SU-DHL-6 (cell line): ENCODE data around the gene MINDY3.

Experiments
- H2AFZ ChIP-seq: fragments of 200-600 bp; sonication (generic); 2 replicates; pipeline ENCODE4 v1.6.1; 2014; ENCODE audit warnings: low read depth, mild to moderate bottlenecking, moderate library complexity, mixed read lengths, antibody characterized with exemption, low read length; ENCODE audit not compliant: severe bottlenecking
- H3F3A ChIP-seq: fragments of 200-600 bp; shearing (Covaris generic); 2 replicates; pipeline ENCODE4 v1.6.0; 2016; ENCODE audit warnings: antibody characterized with exemption, mild to moderate bottlenecking; ENCODE audit not compliant: insufficient read depth
- H3K27ac ChIP-seq: fragments of 200-600 bp; sonication (generic); 2 replicates; pipeline ENCODE4 v1.5.1; 2016; ENCODE audit warnings: low read depth, mild to moderate bottlenecking, low read length, moderate library complexity, mixed read lengths
- H3K27me3 ChIP-seq: fragments of 200-600 bp; sonication (generic), shearing (Covaris generic); 2 replicates; pipeline ENCODE4 v1.6.0; 2014; ENCODE audit warnings: mild to moderate bottlenecking, low read length
- H3K36me3 ChIP-seq: fragments of 200-600 bp; sonication (generic); 2 replicates; pipeline ENCODE4 v1.6.1; 2014; ENCODE audit warnings: mild to moderate bottlenecking, low read length, mixed read lengths
- H3K4me2 ChIP-seq: fragments of 300-600, 200-600 bp; shearing (Covaris generic), sonication (generic); 2 replicates; pipeline ENCODE4 v1.6.0; 2014; ENCODE audit warnings: low read length, low read depth, mild to moderate bottlenecking; ENCODE audit not compliant: poor library complexity, severe bottlenecking
- H3K4me3 ChIP-seq: fragments of 200-600 bp; sonication (generic); 2 replicates; pipeline ENCODE4 v1.5.1; 2014; ENCODE audit warnings: antibody characterized with exemption, low read length, mild to moderate bottlenecking, mixed read lengths; ENCODE audit not compliant: insufficient read depth, poor library complexity, severe bottlenecking
- H3K79me2 ChIP-seq: fragments of 200-600 bp; sonication (generic); 2 replicates; pipeline ENCODE4 v1.6.1; 2014; ENCODE audit warnings: mild to moderate bottlenecking, low read length, moderate library complexity; ENCODE audit not compliant: insufficient read depth
- H3K9ac ChIP-seq: fragments of 200-600 bp; sonication (generic); 2 replicates; pipeline ENCODE4 v1.7.0; 2014; ENCODE audit warnings: mild to moderate bottlenecking, low read length
- H3K9me2 ChIP-seq: fragments of 200-600 bp; sonication (generic); replicated peaks from 2 replicates; pipeline ENCODE4 v1.6.1; 2014; ENCODE audit warnings: low read length; ENCODE audit not compliant: insufficient read depth
- H3K9me3 ChIP-seq: fragments of 200-600 bp; sonication (generic); 2 replicates; pipeline ENCODE4 v1.6.1; 2014; ENCODE audit warnings: low read length, mixed read lengths; ENCODE audit not compliant: insufficient read depth
- H4K20me1 ChIP-seq: fragments of 200-600 bp; sonication (generic); 2 replicates; pipeline ENCODE4 v1.6.1; 2014; ENCODE audit warnings: low read depth, mild to moderate bottlenecking, antibody characterized with exemption, low read length, moderate library complexity, mixed read lengths
- CTCF ChIP-seq: fragments of 200-600 bp; sonication (generic); IDR thresholded peaks from one replicate; pipeline ENCODE4 v1.5.1; 2017; ENCODE audit warnings: antibody characterized with exemption, mild to moderate bottlenecking, low read length, moderate library complexity; ENCODE audit not compliant: insufficient read depth, poor library complexity, severe bottlenecking
- EZH2phosphoT487 ChIP-seq: fragments of 200-600 bp; sonication (generic), shearing (Covaris generic); conservative IDR thresholded peaks from 2 replicates; pipeline ENCODE4 v1.6.1; 2018; ENCODE audit warnings: mild to moderate bottlenecking, antibody characterized with exemption, low read length, moderate library complexity, mixed read lengths

MINDY3 gene

GRCh38 chr10:15789793-15790525 lies 70.3 kb downstream of the MINDY3 start:
- peaks cover 12% of the 10 kb centered on the region; the same call in 1 of the 2 replicates for H3K36me3 ChIP-seq
- H4K20me1 ChIP-seq, result no peaks in the 10 kb centered on the region
- H3K27me3 ChIP-seq, result no peaks in the 10 kb centered on the region
- H3K4me3 ChIP-seq, result no peak overlapping the region
- no peaks in the 10 kb centered on the region for H3K9me2 ChIP-seq
- no peak overlapping the region for H3K4me2 ChIP-seq
- no peaks in the 10 kb centered on the region for H3F3A ChIP-seq
- TF ChIP-seq CTCF (no peak), EZH2phosphoT487 (no peak)
- H3K79me2 ChIP-seq, result no peaks in the 10 kb centered on the region
- H3K9ac ChIP-seq, result no peak overlapping the region
- H3K9me3 ChIP-seq, result no peaks in the 10 kb centered on the region
- H2AFZ ChIP-seq, result no peak overlapping the region
- no peak overlapping the region for H3K27ac ChIP-seq

GRCh38 chr10:15787426-15787825 lies 72.9 kb downstream of the MINDY3 start:
- Histone ChIP-seq H3K79me2 (no peaks in the 10 kb centered on the region), H3K9ac (no peak overlapping the region), H3K27me3 (no peaks in the 10 kb centered on the region), H2AFZ (no peak overlapping the region), H3K36me3 (peaks cover 12% of the 10 kb centered on the region; the same call in 1 of the 2 replicates), H4K20me1 (no peaks in the 10 kb centered on the region), H3F3A (no peaks in the 10 kb centered on the region), H3K4me2 (no peak overlapping the region), H3K27ac (no peak overlapping the region), H3K9me3 (no peaks in the 10 kb centered on the region), H3K4me3 (no peak overlapping the region), H3K9me2 (no peaks in the 10 kb centered on the region)
- TF ChIP-seq CTCF, result no peak
- no peak for TF ChIP-seq EZH2phosphoT487

DNA sequence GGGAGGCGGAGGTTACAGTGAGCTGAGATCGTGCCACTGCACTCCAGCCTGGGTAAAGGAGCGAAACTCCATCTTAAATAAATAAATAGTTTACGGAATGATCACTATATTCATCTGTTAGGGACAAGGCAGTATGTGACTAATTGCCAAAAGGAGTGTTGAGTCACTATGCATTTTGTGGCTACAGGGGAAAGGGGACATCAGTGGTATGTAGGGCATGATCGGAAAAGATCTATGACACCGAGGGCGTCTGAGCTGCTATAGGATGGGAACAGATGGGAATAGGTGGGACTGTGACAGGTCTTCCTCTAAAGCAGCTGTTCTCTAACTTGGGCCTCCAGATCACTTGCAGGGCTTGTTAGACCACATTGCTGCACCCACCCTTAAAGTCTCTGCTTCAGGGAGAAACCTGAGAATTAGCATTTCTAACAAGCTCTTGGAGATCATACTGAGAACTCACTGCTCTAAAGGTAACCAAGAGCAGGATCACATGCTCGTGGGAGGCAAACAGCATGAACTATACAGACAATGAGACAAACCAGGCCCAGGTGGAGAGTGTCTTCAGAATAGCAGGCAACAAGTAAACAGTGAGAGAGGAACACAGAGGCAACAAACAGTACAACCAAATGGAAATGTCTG lies 75.5 kb downstream of the MINDY3 start:
- TF ChIP-seq CTCF, result no peak
- no peak for TF ChIP-seq EZH2phosphoT487
- peaks cover 12% of the 10 kb centered on the region; the same call in 1 of the 2 replicates for H3K36me3 ChIP-seq
- no peak overlapping the region for H3K9ac ChIP-seq
- no peak overlapping the region for H3K4me2 ChIP-seq
- no peaks in the 10 kb centered on the region for H3K9me2 ChIP-seq
- H3K27me3 ChIP-seq, result no peaks in the 10 kb centered on the region
- no peaks in the 10 kb centered on the region for H4K20me1 ChIP-seq
- no peaks in the 10 kb centered on the region for H3K9me3 ChIP-seq
- H3K27ac ChIP-seq, result no peak overlapping the region
- no peaks in the 10 kb centered on the region for H3K79me2 ChIP-seq
- H3F3A ChIP-seq, result no peaks in the 10 kb centered on the region
- H2AFZ ChIP-seq, result no peak overlapping the region
- no peak overlapping the region for H3K4me3 ChIP-seq
